ENCODE measurements around the gene HOXB2. TPM values are rescaled to one million over a fixed set of nuclear protein-coding genes. Genes with fewer than 3 reads are reported as not detected.

The HOXB2 gene
- total RNA-seq, 3 donors from 2014 or later (not counting 1 experiment from before 2014, with no cell fraction given), result 21.6 to 30.5 (median 24.7) TPM

DNA sequence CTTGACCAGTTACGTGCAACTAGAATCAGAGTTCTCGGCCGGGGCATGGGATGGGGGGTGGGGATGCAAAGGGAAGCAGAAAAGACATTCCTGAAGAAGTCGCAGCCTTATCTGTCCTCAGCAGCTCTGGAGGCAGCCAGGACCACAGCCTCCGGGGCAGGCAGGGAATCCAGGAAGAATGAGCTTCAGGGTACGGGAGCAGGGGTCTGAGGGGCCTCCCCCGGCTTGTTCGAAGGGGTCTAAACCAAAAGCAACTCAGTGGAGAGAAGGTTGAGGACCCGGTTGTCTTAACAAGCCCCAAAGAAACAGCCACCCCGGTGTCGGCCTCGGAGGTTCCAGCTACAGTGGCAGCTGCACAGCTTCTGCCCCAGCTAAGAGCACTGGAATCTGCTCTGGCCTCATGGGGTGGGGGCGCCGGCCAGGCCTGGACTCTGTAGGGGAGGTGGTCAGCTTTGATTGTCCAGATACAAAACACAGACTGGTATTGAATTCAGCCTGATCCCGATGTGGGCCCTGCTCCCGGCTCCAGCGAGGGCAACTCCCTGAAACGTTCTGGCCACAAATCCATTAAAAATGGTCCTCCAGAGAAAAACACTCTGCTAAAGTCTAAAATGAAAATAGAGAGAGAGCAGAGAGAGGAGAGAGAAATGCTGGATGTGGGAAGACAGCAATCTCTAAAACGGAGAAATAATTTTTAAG lies 25.6 kb upstream of the HOXB2 start:
- TF ChIP-seq, protein P1, sequence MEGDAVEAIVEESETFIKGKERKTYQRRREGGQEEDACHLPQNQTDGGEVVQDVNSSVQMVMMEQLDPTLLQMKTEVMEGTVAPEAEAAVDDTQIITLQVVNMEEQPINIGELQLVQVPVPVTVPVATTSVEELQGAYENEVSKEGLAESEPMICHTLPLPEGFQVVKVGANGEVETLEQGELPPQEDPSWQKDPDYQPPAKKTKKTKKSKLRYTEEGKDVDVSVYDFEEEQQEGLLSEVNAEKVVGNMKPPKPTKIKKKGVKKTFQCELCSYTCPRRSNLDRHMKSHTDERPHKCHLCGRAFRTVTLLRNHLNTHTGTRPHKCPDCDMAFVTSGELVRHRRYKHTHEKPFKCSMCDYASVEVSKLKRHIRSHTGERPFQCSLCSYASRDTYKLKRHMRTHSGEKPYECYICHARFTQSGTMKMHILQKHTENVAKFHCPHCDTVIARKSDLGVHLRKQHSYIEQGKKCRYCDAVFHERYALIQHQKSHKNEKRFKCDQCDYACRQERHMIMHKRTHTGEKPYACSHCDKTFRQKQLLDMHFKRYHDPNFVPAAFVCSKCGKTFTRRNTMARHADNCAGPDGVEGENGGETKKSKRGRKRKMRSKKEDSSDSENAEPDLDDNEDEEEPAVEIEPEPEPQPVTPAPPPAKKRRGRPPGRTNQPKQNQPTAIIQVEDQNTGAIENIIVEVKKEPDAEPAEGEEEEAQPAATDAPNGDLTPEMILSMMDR (IDR thresholded peaks at IDR 0.05), result no peak
- no peaks in the 10 kb centered on the region for H3K27me3 ChIP-seq (ENCODE audit: control insufficient read depth, insufficient read depth, low read length)
- ATAC-seq (no peak), DNase-seq (no peak)
- no peaks in the 10 kb centered on the region for H3K36me3 ChIP-seq (ENCODE audit: control insufficient read depth, insufficient read depth, low read length)
- intact Hi-C loops (cut with micrococcal nuclease), result no loop called here
- no peaks in the 10 kb centered on the region for H3K9me3 ChIP-seq (ENCODE audit: control insufficient read depth, insufficient read depth, low read length)
- 80% methylated on average over 19 of the region's 19 CpGs for WGBS (ENCODE audit: insufficient coverage)
- peaks cover 20% of the 10 kb centered on the region for H3K4me1 ChIP-seq (ENCODE audit: control insufficient read depth, insufficient read depth, low read length)
- H3K27ac ChIP-seq (ENCODE audit: low read length), result no peak overlapping the region
- Mint-ChIP-seq H3K27ac (no peak overlapping the region), H3K4me3 (no peak overlapping the region), H3K27me3 (ENCODE audit: low read depth in 2 of 2) (peaks cover 0 to 10% of the 10 kb centered on the region in 2 donors), H3K36me3 (no peaks in the 10 kb centered on the region), H3K9me3 (no peaks in the 10 kb centered on the region), H3K4me1 (peaks cover 21 to 29% of the 10 kb centered on the region in 2 donors)
- H3K4me3 ChIP-seq (ENCODE audit: low read length), result no peak overlapping the region

DNA sequence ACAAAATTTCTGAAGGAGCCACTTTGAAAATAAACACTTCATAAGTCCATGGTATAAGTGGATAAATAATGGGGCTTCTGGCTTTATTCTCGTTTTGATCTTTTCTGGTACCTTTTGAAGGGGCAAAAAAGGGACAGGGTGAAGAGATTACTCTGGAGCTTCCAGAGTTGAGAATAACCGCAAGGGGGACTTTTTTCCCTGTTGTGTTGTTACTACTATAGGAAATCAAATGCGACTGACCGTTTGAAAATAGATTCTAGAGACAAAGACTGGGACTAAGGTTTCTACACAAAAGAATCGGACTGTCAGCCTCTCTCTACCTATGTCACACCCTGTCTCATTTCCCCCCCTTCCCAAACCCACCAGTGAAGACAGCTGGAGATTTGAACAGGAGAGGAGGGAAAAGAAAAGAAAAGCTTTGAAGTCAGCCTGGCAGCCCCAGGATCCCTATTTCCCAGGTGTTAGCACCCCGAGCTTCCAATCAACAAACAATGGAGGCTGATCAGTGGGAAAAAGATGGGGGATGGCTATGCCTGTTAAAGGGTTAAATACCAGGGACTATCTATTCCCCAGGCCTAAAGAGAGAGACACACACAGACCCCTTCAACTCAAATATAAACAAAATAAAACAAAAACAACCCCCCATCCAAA lies 24.9 kb upstream of the HOXB2 start:
- WGBS (ENCODE audit: insufficient coverage), result 94% methylated on average over 3 of the region's 6 CpGs
- Mint-ChIP-seq H3K4me1 (peaks cover 21 to 29% of the 10 kb centered on the region in 2 donors), H3K4me3 (no peak overlapping the region), H3K27ac (no peak overlapping the region), H3K36me3 (no peaks in the 10 kb centered on the region), H3K9me3 (no peaks in the 10 kb centered on the region), H3K27me3 (ENCODE audit: low read depth in 2 of 2) (peaks cover 0 to 10% of the 10 kb centered on the region in 2 donors)
- TF ChIP-seq, protein P1 (IDR thresholded peaks at IDR 0.05), result no peak
- Histone ChIP-seq H3K4me1 (ENCODE audit: control insufficient read depth, insufficient read depth, low read length) (peaks cover 20% of the 10 kb centered on the region), H3K27ac (ENCODE audit: low read length) (no peak overlapping the region), H3K27me3 (ENCODE audit: control insufficient read depth, insufficient read depth, low read length) (no peaks in the 10 kb centered on the region), H3K9me3 (ENCODE audit: control insufficient read depth, insufficient read depth, low read length) (no peaks in the 10 kb centered on the region), H3K36me3 (ENCODE audit: control insufficient read depth, insufficient read depth, low read length) (no peaks in the 10 kb centered on the region), H3K4me3 (ENCODE audit: low read length) (no peak overlapping the region)
- intact Hi-C loops (cut with micrococcal nuclease), result no loop called here
- DNase-seq (no peak), ATAC-seq (no peak)

DNA sequence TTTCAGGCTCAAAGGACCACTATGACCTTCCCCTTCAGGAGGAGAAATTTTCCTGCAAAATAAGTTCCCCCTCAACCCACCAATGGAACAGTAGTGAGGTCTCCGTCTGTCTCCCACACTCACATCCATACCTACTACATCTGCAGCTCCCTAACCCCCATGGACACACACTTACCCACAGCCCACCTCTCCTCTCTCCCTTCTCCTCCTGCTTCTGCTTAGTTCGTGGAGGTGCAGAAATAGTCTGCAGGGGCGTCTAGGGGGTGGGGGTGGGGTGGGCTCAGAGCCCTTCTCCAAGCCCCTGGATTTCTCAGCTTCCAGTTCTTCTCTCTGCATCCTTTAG lies 24.3 kb upstream of the HOXB2 start:
- no peak for ATAC-seq
- DNase-seq, result no peak
- 100% methylated on average over 1 of the region's 3 CpGs for WGBS (ENCODE audit: insufficient coverage)
- H3K9me3 ChIP-seq (ENCODE audit: control insufficient read depth, insufficient read depth, low read length), result no peaks in the 10 kb centered on the region
- no peaks in the 10 kb centered on the region for H3K36me3 Mint-ChIP-seq
- no peak overlapping the region for H3K27ac Mint-ChIP-seq
- intact Hi-C loops (cut with micrococcal nuclease), result no loop called here
- peaks cover 18 to 29% of the 10 kb centered on the region in 2 donors for H3K4me1 Mint-ChIP-seq
- H3K4me1 ChIP-seq (ENCODE audit: control insufficient read depth, insufficient read depth, low read length), result peaks cover 19% of the 10 kb centered on the region
- TF ChIP-seq, protein P1 (IDR thresholded peaks at IDR 0.05), result no peak
- no peak overlapping the region for H3K4me3 Mint-ChIP-seq
- no peaks in the 10 kb centered on the region for H3K27me3 ChIP-seq (ENCODE audit: control insufficient read depth, insufficient read depth, low read length)
- H3K36me3 ChIP-seq (ENCODE audit: control insufficient read depth, insufficient read depth, low read length), result no peaks in the 10 kb centered on the region
- H3K4me3 ChIP-seq (ENCODE audit: low read length), result no peak overlapping the region
- peaks cover 0 to 10% of the 10 kb centered on the region in 2 donors for H3K27me3 Mint-ChIP-seq (ENCODE audit: low read depth in 2 of 2)
- H3K9me3 Mint-ChIP-seq, result no peaks in the 10 kb centered on the region
- no peak overlapping the region for H3K27ac ChIP-seq (ENCODE audit: low read length)
